Brain microvascular endothelial cell (primary cell): ENCODE measurements around the gene CLCNKA.
"Not testable (repeated sequence)": the region's sequence is repeated elsewhere in the genome, so short reads cannot be mapped to it uniquely, and the experiment has no call there.

Experiments used
- DNase-seq: peaks from one replicate; pipeline ENCODE4 v3.0.0-alpha.2; 2020
- H3K27ac ChIP-seq: fragments of 250-450 bp; sonication (Bioruptor Pico); 2 replicates; pipeline ENCODE4 v1.5.1; 2020; ENCODE audit warnings: mild to moderate bottlenecking, moderate library complexity
- H3K27me3 ChIP-seq: fragments of 250-450 bp; sonication (Bioruptor Pico); replicated peaks from 2 replicates; pipeline ENCODE4 v1.5.1; 2020; ENCODE audit warnings: mild to moderate bottlenecking
- H3K36me3 ChIP-seq: fragments of 250-450 bp; sonication (Bioruptor Pico); replicated peaks from 2 replicates; pipeline ENCODE4 v1.5.1; 2020; ENCODE audit warnings: mild to moderate bottlenecking
- H3K4me3 ChIP-seq: 2 replicates; pipeline ENCODE4 v1.5.1; 2011; ENCODE audit warnings: low read depth, mild to moderate bottlenecking, control low read depth, low read length, moderate library complexity
- in situ Hi-C: cut with HindIII; loops from 2 replicates; pipeline ENCODE4 v1.10.0; 2017; ENCODE audit warnings: low sequenced_read_pairs, low pct_ligation_motif_present
- TF ChIP-seq, protein P1 (sequence below): IDR thresholded peaks from 2 replicates; pipeline ENCODE4 v1.5.1; 2011; ENCODE audit warnings: low read depth, mild to moderate bottlenecking, moderate library complexity, low read length, control low read depth, inconsistent platforms; ENCODE audit errors: missing control alignments

CLCNKA gene

DNA sequence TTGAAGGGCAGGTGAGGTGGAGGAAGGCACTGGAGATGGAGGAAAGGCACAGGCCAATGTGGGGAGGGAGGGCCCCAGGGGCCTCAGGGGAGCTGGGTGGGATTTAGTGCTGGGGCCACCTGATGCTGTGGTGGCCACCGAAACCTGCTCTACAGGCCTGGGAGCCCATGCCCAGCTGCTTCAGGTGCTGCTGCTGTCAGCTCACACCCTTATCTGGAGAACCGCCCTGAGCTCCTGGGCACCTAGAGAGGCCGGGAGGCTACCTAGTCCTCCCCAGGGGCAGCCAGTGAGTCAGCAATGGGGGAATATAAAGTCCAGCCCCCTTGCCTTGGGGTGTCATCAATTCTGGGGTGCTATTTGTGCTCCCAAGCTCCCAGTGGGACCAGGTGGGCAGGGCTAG is 39.4 kb downstream of the CLCNKA start:
- TF ChIP-seq, protein P1, sequence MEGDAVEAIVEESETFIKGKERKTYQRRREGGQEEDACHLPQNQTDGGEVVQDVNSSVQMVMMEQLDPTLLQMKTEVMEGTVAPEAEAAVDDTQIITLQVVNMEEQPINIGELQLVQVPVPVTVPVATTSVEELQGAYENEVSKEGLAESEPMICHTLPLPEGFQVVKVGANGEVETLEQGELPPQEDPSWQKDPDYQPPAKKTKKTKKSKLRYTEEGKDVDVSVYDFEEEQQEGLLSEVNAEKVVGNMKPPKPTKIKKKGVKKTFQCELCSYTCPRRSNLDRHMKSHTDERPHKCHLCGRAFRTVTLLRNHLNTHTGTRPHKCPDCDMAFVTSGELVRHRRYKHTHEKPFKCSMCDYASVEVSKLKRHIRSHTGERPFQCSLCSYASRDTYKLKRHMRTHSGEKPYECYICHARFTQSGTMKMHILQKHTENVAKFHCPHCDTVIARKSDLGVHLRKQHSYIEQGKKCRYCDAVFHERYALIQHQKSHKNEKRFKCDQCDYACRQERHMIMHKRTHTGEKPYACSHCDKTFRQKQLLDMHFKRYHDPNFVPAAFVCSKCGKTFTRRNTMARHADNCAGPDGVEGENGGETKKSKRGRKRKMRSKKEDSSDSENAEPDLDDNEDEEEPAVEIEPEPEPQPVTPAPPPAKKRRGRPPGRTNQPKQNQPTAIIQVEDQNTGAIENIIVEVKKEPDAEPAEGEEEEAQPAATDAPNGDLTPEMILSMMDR: no peak
- H3K27me3 ChIP-seq: peaks cover 2% of the 10 kb centered on the region
- no peak overlapping the region for H3K4me3 ChIP-seq
- DNase-seq: no peak
- H3K27ac ChIP-seq: no peak overlapping the region
- in situ Hi-C loops: no loop called here
- H3K36me3 ChIP-seq: no peaks in the 10 kb centered on the region

DNA sequence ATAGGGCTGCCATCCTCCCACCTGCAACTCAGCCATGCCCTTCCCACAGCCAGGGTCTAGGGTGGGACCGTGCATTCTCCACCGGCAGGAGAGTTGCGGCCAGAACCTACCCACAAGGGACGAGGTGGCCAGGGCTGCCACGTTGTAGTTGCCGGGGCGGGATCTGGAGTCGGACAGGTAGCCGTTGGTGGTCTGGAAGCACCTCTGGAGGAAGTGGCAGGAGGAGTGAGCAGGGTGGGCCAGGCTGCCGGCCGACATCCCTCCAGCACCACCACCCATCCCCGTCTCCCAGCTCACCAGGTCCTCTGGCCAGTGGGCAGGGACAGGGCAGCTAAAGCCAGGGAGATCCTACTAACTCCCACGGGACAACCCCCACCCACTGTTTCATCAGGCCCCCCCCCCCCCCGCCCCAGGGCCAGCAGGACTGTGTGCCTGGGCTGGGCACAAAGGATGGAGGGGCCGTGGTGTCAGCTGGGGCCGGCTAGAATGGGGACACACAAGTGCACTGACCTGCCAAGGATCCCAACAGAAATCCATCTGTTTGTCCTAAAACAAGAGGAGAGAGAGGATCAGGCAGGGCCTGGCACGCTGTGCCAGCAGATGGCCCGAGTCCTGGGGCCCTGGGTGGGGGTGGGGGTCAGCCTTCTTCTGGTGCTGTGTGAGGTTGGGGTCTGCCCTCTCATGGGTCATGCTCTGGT is 40.3 kb downstream of the CLCNKA start:
- H3K27me3 ChIP-seq, DNase-seq, H3K36me3 ChIP-seq, H3K4me3 ChIP-seq, H3K27ac ChIP-seq, in situ Hi-C loops: not testable (repeated sequence)

DNA sequence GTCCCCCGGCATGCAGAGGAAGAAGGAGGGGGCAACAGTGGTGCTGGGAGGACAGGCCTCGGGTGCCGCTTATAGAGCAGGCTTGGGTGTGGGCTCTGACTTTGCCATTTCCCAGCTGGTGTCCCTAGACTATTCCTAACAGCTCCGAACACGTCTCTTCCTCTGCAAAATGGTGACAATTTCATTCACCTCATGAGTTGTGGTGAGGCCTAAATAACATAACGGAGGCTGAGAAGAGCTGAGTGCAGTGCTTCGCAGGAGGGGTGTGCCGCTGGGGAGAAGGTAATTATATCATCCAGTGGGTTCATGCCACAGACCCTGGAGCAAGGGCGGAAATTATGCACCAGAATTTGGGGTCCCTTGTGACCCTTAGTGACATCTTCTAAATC is 40.8 kb downstream of the CLCNKA start:
- H3K27me3 ChIP-seq, H3K36me3 ChIP-seq, H3K27ac ChIP-seq, DNase-seq, H3K4me3 ChIP-seq, in situ Hi-C loops: not testable (repeated sequence)

DNA sequence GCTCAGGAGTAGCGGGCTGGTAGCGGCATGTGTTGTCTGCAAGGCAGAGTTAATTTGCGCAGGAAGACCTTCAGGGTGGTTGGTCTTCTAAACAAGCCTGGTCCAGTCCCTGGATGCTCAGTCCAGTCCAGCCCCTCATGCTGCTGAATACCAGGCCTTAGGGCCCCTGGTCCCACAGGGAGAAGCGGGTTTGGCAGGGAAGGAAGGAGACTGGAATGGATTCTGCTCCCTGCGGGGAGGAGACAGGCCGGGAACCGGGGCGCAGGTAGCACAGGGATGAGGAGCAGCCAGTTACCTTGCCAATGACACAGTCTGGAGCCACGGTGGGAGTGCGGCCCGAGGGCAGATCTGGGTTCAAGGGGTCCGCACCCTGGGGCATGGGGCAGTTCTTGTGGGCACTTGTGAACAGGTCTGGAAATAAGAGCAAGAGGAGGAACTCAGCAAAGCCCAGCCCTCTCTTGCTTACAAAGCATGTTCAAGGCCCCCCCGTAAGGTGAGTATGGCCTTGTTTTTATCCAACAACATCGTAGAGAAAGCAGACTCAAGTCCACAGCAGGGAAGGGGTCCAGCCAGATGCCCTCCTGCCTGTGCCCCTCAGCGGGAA is 41.5 kb downstream of the CLCNKA start:
- Histone ChIP-seq H3K27me3 (no peaks in the 10 kb centered on the region), H3K36me3 (no peaks in the 10 kb centered on the region), H3K4me3 (no peak overlapping the region), H3K27ac (no peak overlapping the region)
- in situ Hi-C loops: no loop called here
- TF ChIP-seq, protein P1: no peak
- no peak for DNase-seq

DNA sequence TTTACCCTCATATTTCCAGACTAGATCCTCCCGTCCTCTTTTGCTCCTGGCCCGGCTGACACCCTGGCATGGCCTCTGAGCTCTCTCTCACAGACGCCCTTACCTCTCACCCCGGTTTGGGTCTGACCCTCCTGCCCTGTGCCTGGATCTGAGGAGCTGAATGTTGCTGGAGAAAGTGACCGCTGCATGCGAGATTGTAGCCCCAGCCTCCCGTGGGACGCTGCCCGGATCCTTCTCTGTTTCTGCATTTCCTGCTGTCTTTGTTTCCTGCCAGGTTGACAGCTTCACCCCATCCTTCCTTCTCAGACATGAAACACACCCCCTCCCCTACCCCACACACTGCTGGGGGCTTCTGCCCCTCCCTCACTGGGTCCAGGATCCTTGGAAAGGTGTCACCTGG is 42.1 kb downstream of the CLCNKA start:
- H3K36me3 ChIP-seq: no peaks in the 10 kb centered on the region
- TF ChIP-seq, protein P1: no peak
- no peak for DNase-seq
- in situ Hi-C loops: no loop called here
- H3K27me3 ChIP-seq: no peaks in the 10 kb centered on the region
- no peak overlapping the region for H3K27ac ChIP-seq
- no peak overlapping the region for H3K4me3 ChIP-seq

DNA sequence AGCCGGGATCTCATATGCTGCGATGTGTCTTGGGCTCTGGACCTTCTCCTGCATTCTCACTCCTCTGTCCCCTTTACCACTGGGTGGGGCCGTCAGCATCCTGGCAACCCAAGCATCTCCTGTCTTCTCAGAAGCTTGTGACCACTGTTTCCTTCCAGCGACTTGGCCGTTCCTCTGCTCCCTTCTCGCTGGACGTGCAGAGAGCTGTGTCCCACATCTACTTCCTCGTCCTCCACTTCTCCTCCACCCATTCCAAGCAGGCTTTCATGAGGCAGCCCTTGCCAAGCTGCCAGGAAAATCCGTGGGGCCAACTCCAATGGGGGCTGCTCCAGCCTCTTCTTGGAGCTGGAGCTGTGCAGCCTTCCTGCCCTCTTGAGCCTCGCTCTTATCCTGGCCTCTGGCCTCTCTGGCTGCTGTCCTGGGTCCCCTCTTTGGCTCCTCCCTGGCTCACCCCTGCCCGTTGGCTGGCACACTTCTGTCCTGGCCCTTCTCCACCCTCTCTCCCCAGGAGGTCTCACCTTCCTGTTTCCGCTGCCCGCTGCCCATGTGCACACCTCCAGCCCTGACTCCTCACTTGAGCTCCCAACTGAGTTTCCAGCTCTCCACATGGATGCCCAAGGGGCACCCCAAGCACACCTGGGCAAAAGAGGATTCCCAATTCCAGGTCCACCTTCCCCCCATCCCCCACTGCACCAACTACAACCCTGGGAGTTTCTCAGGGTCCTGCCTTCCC is 42.9 kb downstream of the CLCNKA start:
- no peaks in the 10 kb centered on the region for H3K36me3 ChIP-seq
- H3K27ac ChIP-seq: no peak overlapping the region
- DNase-seq: no peak
- H3K27me3 ChIP-seq: no peaks in the 10 kb centered on the region
- no peak overlapping the region for H3K4me3 ChIP-seq
- TF ChIP-seq, protein P1: no peak
- in situ Hi-C loops: no loop called here

DNA sequence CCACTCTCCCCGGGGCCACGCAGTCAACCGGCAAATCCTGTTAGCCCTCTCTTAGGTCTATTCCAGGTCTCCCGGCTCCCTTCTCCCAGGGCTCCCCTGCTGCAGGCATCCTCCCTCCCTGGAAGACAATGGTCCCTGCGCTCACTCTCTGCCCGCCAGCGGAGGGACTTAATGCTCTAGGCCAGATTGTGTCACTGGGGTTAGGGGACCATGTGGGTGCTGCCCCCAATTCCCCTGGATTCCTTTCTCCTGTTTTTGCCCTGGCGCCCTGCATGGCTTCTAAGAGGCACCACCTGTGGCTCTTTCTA is 43.4 kb downstream of the CLCNKA start:
- TF ChIP-seq, protein P1: no peak
- Histone ChIP-seq H3K27ac (no peak overlapping the region), H3K27me3 (no peaks in the 10 kb centered on the region), H3K4me3 (no peak overlapping the region), H3K36me3 (no peaks in the 10 kb centered on the region)
- in situ Hi-C loops: no loop called here
- DNase-seq: no peak
